HG02642 (cell line): ENCODE results near the gene ERG.

Experiments
- ATAC-seq: cut with Tn5 transposase; IDR thresholded peaks from one replicate; pipeline ENCODE4 v1.9.1; 2021; ENCODE audit warnings: mild to moderate bottlenecking; ENCODE audit not compliant: unreplicated experiment, poor library complexity

The ERG gene

DNA sequence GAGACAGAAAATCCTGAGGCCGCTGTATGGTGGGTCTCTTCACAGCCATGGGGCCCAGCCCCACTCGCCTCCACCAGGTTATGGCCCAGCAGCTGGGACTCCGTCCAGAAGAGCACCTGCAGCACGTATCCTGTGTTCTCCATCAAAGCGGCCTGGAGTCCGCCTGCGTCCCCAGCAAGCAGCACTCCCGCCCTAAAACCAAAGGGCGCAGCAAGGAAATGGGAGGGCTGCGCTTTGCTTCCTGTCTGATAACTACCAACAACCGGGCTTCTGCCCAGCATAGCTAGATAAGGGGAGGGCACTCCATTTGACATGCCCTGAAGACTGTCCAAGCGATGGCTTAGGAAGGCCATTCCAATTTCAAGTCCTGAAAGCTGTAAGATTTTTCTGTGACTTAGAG is 121.6 kb downstream of the ERG start:
- no peak for ATAC-seq

DNA sequence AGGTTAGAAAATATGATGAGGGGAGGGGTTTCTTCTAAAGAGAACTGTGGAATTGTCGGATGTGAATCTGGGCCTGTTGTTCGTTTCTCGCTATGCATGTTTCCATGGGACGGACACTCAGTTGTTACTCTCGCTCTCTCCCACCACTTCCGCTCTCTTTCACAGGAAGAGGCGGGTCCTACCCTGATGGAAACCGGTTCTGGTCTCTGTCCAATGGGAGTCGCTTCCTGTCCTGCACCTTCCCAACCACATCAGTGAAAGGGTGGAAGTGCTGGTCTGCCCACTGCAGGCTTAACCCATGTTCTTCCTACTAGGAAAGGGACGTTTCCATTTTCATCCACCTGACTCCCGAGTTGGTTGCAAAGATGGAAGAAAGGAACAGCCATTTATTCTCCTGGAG is 122.0 kb downstream of the ERG start:
- ATAC-seq = no peak

GRCh38 chr21:38367646-38368045 is 130.6 kb downstream of the ERG start:
- no peak for ATAC-seq

- ATAC-seq = no peak
These were observed 132.8 kb downstream of the ERG start for GRCh38 chr21:38365521-38365920.

- ATAC-seq = no peak
These were observed 134.6 kb downstream of the ERG start for GRCh38 chr21:38363693-38364092.

DNA sequence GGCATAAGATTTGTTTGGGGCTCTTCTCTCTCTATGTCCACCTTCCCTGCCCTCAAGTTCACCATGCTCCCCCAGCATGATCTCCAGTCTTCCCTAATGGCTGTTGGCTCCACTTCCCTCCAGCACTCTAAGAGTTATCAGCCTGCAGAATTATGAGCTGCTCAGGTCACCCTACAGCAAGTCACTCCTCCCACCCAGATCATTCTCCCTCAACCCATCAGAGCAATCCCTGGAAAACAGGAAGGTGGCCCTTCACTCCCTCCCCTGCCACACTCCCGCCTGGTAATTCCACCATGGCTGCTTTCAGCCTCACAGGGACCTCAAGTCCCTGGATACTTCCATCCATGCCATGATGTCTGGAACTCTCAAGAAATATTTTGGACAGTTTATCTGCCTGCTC is 137.0 kb downstream of the ERG start:
- no peak for ATAC-seq

GRCh38 chr21:38359835-38360234 is 138.4 kb downstream of the ERG start:
- no peak for ATAC-seq

GRCh38 chr21:38359090-38359489 is 139.2 kb downstream of the ERG start:
- no peak for ATAC-seq

DNA sequence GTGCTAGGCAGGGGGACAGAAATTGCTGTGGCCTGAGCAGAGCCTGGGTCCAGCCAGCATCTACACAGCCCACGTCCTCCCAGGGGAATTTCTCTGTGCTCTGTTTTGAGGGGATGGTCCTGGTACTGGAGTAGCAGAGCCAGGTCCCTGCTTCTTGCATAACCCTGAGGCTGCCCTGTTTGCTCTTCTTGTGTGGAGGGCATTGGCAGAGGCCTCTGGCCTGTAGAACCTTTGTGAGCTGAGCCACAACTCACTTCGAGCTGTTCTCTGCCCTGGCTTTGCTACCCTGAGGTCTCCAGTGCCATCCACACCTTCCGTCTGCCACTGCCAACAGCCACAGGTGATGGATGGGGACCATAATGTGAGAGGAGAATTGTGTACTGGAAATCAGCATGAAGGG is 139.6 kb downstream of the ERG start:
- no peak for ATAC-seq

GRCh38 chr21:38358098-38358497 is 140.2 kb downstream of the ERG start:
- ATAC-seq = no peak

DNA sequence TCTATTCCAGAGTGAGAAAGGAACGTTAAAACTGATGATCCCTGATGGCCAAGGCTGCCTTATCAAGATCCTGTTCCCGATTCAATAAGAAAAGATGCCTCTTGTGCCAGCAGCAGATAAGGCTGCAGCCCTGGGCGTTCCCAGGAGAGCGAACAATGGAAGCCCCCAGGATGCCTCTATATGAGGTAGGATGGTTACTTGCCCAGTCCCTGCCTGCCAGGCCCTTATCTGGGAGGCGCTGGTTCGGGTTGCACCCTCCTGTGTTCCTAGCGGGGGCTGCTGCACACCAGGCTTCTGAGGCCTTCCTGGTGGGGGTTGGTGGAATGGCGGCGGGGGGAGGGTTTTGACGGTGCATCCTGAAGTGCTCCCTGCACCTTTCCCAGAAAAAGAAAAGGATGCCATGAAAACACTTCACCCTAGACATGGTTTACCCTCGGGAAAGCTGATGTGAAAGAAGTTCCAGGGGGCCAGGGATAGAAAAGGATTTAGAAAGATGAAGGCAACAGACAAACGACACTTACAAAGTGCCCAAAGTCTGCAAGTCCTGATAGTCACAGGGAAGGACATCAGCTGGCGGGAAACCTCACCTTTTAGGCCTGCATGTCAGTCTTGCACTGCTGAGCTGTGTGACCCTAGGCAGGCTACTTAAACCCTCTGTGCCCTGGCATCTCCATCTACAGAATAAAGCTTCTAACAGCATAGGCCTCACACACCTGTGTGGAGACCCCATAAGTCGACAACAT is 141.2 kb downstream of the ERG start:
- ATAC-seq = no peak

DNA sequence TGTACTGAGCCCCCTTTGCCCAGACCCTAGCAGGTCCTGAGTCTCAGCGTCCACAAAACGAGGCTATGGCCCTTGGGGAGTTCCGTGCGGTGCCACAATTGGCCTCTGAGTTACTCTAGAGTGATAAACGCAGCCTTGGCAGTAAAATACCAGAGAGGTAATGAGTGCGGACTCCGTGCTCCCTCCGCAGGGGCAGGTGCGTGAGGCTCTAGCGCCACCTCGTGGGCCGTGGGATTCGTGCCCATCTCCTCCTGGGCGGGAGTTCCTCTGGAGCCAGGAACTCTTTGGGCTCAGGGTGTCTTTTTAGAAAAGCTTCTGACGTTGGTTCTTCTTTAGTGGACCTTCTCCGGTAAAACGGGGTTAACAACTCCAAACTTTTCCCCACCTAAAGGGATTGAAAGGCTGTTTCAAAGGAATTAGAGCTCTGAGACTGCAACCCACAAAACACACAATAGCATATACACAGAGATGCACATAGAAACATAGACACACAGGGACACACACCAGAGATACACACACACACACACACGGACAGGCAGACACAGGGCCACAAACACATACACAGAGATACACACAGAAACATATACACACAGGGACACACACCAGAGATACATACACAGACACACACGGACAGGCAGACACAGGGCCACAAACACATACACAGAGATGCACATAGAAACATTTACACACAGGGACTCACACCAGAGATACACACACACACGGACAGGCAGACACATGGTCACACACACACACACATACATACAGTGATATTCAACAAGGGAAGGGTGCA is 142.1 kb downstream of the ERG start:
- ATAC-seq = peak; percentile 62

- no peak for ATAC-seq
These were observed 142.9 kb downstream of the ERG start for GRCh38 chr21:38355353-38355752.

DNA sequence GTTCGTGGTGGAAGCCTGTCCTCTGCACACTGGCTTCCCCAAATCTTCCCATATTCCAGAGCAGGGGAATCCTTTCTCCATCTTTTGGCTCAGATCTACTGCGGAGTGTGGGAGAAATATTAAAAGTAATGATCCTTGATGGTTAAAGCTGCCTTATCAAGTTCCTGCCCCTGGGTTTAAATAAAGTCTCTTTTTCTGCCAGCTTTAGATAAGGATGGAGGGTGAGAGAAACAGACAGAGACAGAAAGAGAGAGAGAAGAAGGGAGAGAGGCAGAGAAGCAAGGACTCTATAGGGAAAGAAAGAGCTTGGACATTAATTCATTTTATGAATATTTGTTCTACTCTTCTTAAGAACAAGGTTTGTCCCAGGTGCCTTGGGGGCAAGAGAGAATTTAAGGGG is 143.5 kb downstream of the ERG start:
- ATAC-seq = no peak

GRCh38 chr21:38354231-38354630 is 144.0 kb downstream of the ERG start:
- ATAC-seq = no peak

DNA sequence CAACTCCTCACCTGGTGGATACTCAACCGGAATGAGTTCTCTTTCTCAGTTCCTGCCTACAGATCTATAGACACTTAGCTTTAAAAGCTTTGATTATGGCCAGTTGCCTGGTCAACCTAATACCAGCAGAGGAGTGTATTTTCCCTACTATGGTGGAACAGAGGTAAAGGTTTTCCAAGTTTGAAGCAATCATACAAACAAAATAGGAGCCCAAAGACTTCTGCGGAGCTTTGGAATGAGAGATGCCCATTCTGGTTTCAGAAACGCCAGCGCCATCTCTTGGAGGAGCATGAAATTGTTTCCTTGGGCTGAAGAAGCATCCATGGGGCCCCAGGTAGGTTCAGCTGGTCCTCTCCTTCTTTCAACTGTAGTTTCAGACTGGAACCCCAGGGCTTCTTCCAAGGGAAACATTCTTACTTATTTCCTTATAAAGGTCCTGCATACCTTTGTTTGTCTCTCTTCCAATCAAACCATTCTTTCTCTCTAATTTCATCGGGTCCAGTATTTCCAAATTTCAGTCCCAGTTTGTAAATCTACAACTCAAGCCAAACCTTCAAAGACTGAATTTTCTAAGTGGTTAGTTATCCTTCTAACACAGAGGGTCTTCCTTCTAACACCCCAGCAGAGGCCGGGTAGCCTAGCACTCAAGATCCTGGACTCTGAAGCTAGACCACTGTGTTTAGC is 145.6 kb downstream of the ERG start:
- ATAC-seq = no peak

DNA sequence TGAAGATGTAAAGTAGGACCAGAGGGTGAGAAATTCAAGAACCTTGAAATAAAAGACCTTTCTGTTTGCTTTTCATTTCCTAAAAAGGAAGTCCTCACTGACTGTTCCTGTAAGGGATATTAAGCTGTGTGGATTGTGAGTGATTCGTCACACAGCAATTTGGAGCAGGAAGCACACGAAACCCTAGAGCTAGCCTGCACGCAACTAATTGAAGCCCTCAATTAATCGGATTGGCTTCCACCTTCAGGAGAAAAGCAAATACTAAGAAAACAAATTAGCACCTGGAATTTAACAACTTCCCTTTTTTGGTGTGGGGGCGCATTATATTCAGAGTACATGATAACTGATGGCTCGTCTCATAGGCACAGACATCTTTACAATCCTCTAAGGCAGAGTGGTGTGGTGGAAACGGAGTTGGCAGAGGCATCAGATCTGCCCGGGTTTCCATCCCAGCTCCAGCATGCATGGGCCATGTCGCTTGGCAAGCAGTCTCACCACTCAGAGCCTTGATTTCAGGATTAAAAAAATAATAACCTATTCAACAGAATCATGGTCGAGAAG is 146.2 kb downstream of the ERG start:
- ATAC-seq = no peak

DNA sequence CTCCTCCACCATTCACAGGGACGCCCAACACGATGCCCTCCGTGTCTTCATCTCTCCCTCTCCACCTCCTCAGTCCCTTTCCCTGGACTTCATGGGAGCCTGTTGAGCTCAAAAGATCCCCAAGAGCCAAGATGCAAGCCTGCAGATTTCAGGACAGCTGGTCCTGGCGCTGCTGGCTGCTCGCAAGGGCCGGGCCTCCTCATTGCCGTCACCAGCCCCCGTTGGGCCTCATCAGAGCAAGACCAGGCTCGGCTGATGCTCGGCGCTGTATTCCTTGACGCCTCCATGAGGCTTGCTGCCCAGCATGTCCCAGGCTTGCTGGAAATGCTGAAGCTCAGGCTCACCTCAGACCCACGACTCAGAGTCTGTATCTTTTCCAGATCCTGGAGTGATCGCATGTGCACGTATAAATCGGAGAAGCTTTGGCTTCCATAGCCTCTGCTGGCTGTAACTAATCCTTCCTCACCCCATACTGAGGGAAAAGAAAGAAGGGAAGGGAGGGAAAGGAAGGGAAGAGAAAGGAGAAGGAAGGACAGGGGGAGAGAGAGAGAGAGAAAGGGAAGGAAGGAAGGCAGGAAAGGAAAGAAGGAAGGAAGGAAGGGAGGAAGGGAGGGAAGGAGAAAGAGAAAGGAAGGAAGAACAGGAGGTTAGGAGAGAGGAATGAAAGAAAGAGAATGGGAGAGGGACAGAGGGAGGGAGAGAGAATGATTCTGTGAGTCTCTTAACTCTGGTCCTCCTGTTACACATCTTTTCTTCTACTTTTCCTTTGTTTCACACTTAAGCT is 146.9 kb downstream of the ERG start:
- no peak for ATAC-seq

DNA sequence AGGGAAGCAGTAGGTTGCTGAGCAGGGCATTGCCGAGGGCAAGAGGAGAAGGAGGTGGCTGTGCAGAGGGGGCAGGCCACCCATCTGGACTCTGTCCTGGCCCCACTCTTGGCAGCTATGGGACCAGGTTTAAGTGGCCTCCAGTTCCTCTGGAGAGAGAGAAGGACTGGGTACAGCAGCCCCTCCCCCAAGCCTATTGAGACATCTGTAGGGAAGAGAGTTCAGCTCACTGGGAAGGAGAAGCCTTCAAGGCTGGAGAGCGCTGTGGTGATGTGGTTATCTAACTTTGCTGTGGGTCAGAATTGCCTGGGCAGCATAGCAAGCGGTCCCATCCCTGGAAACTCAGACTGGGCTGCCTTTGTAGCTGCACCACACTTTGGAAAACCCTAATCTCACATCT is 147.6 kb downstream of the ERG start:
- no peak for ATAC-seq

DNA sequence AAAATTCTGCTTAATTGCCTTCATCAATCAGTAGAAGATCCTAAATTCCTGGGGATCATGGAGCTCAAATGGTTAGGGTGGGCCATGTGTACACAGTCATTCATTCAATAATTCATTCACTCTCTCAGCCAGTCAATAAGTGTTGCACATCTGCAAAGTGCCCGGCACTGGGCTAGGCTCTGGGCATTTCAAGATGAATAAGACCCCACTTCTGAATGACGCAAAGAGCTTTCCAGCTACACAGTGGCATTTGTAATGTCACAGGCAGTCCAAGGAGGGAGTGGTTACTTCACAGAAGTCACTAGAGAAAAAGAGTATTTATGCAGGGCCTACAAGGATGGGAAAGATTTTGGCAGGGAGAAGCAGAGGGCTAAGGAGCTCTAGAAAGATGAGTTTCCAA is 148.3 kb downstream of the ERG start:
- no peak for ATAC-seq
